Heart right ventricle (tissue), 16 donors: ENCODE data around the gene EFTUD2. TPM values are rescaled to one million over a fixed set of nuclear protein-coding genes. Genes with fewer than 3 reads are reported as not detected.
A peak's percentile ranks its signal among the peaks of the same experiment; 100 is the strongest.
"Not testable (repeated sequence)": the region's sequence is repeated elsewhere in the genome, so short reads cannot be mapped to it uniquely, and the experiment has no call there.

Experiments used
- ATAC-seq, 8 donors: fragments of 200-7000 bp; cut with Tn5 transposase; one replicate each; pipeline ENCODE4 v1.9.1; 2020; ENCODE audit warnings: mild to moderate bottlenecking in 8 of 8, moderate library complexity in 8 of 8, moderate number of reproducible peaks in 1 of 8
- DNase-seq, 2 donors: peaks; one replicate each; pipeline ENCODE4 v3.0.0-alpha.2; 2020
- H3K27ac ChIP-seq, 10 donors: fragments of 200-600 bp; sonication (generic) in 2 of 10; one replicate each; pipeline versions ENCODE4 v1.5.0 to v1.8.0; 2020 to 2022; ENCODE audit warnings: mild to moderate bottlenecking in 3 of 10
- H3K27me3 ChIP-seq, 7 donors: fragments of 200-600 bp; one replicate each; pipeline ENCODE4 v1.8.0; 2021 to 2022; ENCODE audit warnings: mild to moderate bottlenecking in 2 of 7
- H3K36me3 ChIP-seq, 9 donors: fragments of 200-600 bp; sonication (generic) in 1 of 9; one replicate each; pipeline versions ENCODE4 v1.5.0 to v1.8.0; 2020 to 2022; ENCODE audit warnings: mild to moderate bottlenecking in 2 of 9
- H3K4me1 ChIP-seq, 9 donors: fragments of 200-600 bp; sonication (generic) in 1 of 9; one replicate each; pipeline versions ENCODE4 v1.5.0 to v1.8.0; 2020 to 2022; ENCODE audit warnings: mild to moderate bottlenecking in 4 of 9
- H3K4me3 ChIP-seq, 10 donors: fragments of 200-600 bp; sonication (generic) in 2 of 10; one replicate each; pipeline versions ENCODE4 v1.5.0 to v1.8.0; 2020 to 2022; ENCODE audit warnings: mild to moderate bottlenecking in 7 of 10, moderate library complexity in 2 of 10
- H3K9me3 ChIP-seq, 11 donors: fragments of 200-600 bp in 10 of 11; sonication (generic) in 2 of 11; one replicate each; pipeline versions ENCODE4 v1.5.0 to v1.8.0; 2013 to 2022; ENCODE audit warnings: mild to moderate bottlenecking in 2 of 11, control low read depth in 1 of 11, moderate library complexity in 1 of 11
- CTCF ChIP-seq, 9 donors: fragments of 200-600 bp; sonication (generic) in 2 of 9; IDR thresholded peaks; one replicate each; pipeline versions ENCODE4 v1.5.0 to v1.8.0; 2021 to 2022; ENCODE audit warnings: antibody characterized with exemption in 9 of 9, mild to moderate bottlenecking in 5 of 9, moderate library complexity in 1 of 9
- WGBS, 2 donors: extraction: QIAGEN DNeasy Blood & Tissue Kit; methylation state at CpG; one replicate each; pipeline ENCODE4 v1.1.7; 2013; ENCODE audit warnings: inconsistent platforms in 1 of 2; 5-methylcytosine and 5-hydroxymethylcytosine counted together
- intact Hi-C, 10 donors: fragments of 100-400 bp; cut with DNase I; formaldehyde crosslinking; loops; one replicate each; pipeline versions ENCODE4 v1.11.1 to v1.14.2; 2022
- polyA plus RNA-seq, 2 donors: library from polyadenylated mRNA; stranded (reverse); fragments of 200-250 nt; gene quantifications; one replicate each; pipeline ENCODE4 v1.2.3, GENCODE V29; 2013
- total RNA-seq, 10 donors: library from RNA; stranded (reverse); fragmentation: NEBNext Ultra II Directional in 3 of 10; extraction: Animal tissue kit (Norgen Biotek cat#: 25700) in 3 of 10; gene quantifications; one replicate each; pipeline versions ENCODE4 v1.2.1 to v1.2.4, GENCODE V29; 2021 to 2023
- donor health status: Arrhythmogenic right ventricular cardiomyopathy.
- donor health status: ischemic (EF 13 %, LVEDD 7.1; RV severe dilation, severe dysfunction).
- donor health status: healthy with polysubstance abuse.
- donor health status: DM: no; HTN: yes; CAD: no.
- donor health status: DM: no; HTN: no; CAD: no.
- donor health status: ischemic (EF 25% LVEDD 6.9; RV normal size, moderate dysfunction).
- donor health status: ischemic (EF 25% LVEDD 5.7; RV mildly dilated, moderate dysfunction).
- donor health status: healthy.
- donor health status: DM: yes; HTN: yes; CAD: no.
- donor health status: Ischemic cardiomyopathy.
- donor health status: ischemic (EF 35%, LVEDD 5.7; RV mildly dilated, moderate dysfunction).
- donor health status: nonischemic (EF 11% LVEDD 7.7; RV severe dilation, severe dysfunction).
- donor health status: DM: yes; HTN: yes; CAD: no.
- donor health status: PGD.
- donor health status: ischemic (EF 29% LVEDD 5.4; RV normal size, mild dysfunction).
- donor health status: nonischemic (EF 23%, LVEDD 6.1; RV moderate dilation, normal function).

EFTUD2 gene
- total and polyA plus RNA-seq, 12 donors, result 21.6 to 78.2 (median 61.5) TPM

GRCh38 chr17:44812263-44812662 is 87.0 kb downstream of the EFTUD2 start:
- Histone ChIP-seq H3K9me3 (no peaks in the 10 kb centered on the region), H3K36me3 (no peaks in the 10 kb centered on the region), H3K4me3 (no peak overlapping the region), H3K27ac (peak overlapping the region in 5 of 10 donors; percentile 10 to 71 (median 40)), H3K4me1 (peaks cover 0 to 45% (median 7%) of the 10 kb centered on the region in 9 donors), H3K27me3 (no peaks in the 10 kb centered on the region)
- DNase-seq (no peak), ATAC-seq (peak in 2 of 8 donors; percentile 16 to 22)
- TF ChIP-seq CTCF (IDR thresholded peaks at IDR 0.05), result no peak
- WGBS, 2 donors, result 43 to 54% methylated on average over 4 of the region's 4 CpGs
- intact Hi-C loops, result no loop called here

- DNase-seq, H3K27me3 ChIP-seq, H3K27ac ChIP-seq, H3K4me3 ChIP-seq, intact Hi-C loops, ATAC-seq, H3K9me3 ChIP-seq: not testable (repeated sequence)
- peaks cover 0 to 45% (median 7%) of the 10 kb centered on the region in 9 donors for H3K4me1 ChIP-seq
- WGBS, 2 donors, result 94 to 96% methylated on average over 9 of the region's 9 CpGs
- peaks cover 0 to 28% (median 4%) of the 10 kb centered on the region in 9 donors for H3K36me3 ChIP-seq
Observed at GRCh38 chr17:44808656-44809388, 90.4 kb downstream of the EFTUD2 start.

- intact Hi-C loops, result no loop called here
- 87 to 90% methylated on average over 4 of the region's 4 CpGs for WGBS, 2 donors
- H3K27ac ChIP-seq, result no peak overlapping the region
- no peak for ATAC-seq
- H3K27me3 ChIP-seq, result no peaks in the 10 kb centered on the region
- H3K9me3 ChIP-seq, result no peaks in the 10 kb centered on the region
- H3K4me1 ChIP-seq, result peaks cover 0 to 51% (median 12%) of the 10 kb centered on the region in 9 donors
- no peak for DNase-seq
- no peak for TF ChIP-seq CTCF (IDR thresholded peaks at IDR 0.05)
- peaks cover 0 to 35% (median 4%) of the 10 kb centered on the region in 9 donors for H3K36me3 ChIP-seq
- H3K4me3 ChIP-seq, result no peak overlapping the region
Observed at GRCh38 chr17:44808156-44808555, 91.1 kb downstream of the EFTUD2 start.

GRCh38 chr17:44807817-44808155 is 91.5 kb downstream of the EFTUD2 start:
- H3K27ac ChIP-seq, result no peak overlapping the region
- 64 to 70% methylated on average over 3 of the region's 3 CpGs for WGBS, 2 donors
- H3K36me3 ChIP-seq, result peaks cover 0 to 38% (median 4%) of the 10 kb centered on the region in 9 donors
- TF ChIP-seq CTCF (IDR thresholded peaks at IDR 0.05), result no peak
- H3K4me3 ChIP-seq, result no peak overlapping the region
- H3K27me3 ChIP-seq, result no peaks in the 10 kb centered on the region
- no peaks in the 10 kb centered on the region for H3K9me3 ChIP-seq
- DNase-seq (no peak), ATAC-seq (no peak)
- H3K4me1 ChIP-seq, result peaks cover 0 to 51% (median 15%) of the 10 kb centered on the region in 9 donors
- intact Hi-C loops, result no loop called here
